ENCODE measurements around the gene COPS2.
A peak's percentile ranks its signal among the peaks of the same experiment; 100 is the strongest.
"Not testable (repeated sequence)": the region's sequence is repeated elsewhere in the genome, so short reads cannot be mapped to it uniquely, and the experiment has no call there.

The COPS2 gene

GRCh38 chr15:49084285-49084570 is 71.2 kb downstream of the COPS2 start:
- TF ChIP-seq MYC (IDR thresholded peaks at IDR 0.05; ENCODE audit: low read depth, low read length) (no peak), CTCF (IDR thresholded peaks at IDR 0.05; ENCODE audit: low read depth, low read length) (no peak), POLR2A (IDR thresholded peaks at IDR 0.05; ENCODE audit: extremely low read depth, insufficient read length) (no peak)
- TF ChIP-seq, protein P1, sequence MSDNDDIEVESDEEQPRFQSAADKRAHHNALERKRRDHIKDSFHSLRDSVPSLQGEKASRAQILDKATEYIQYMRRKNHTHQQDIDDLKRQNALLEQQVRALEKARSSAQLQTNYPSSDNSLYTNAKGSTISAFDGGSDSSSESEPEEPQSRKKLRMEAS (IDR thresholded peaks at IDR 0.05; ENCODE audit: low read depth, low read length), result no peak
- H3K4me3 ChIP-seq (ENCODE audit: low read depth, low read length), result no peak overlapping the region
- no peak for DNase-seq (ENCODE audit: low read depth)

- no peak for TF ChIP-seq CTCF (IDR thresholded peaks at IDR 0.05; ENCODE audit: low read depth, low read length)
- no peak for TF ChIP-seq MYC (IDR thresholded peaks at IDR 0.05; ENCODE audit: low read depth, low read length)
- TF ChIP-seq, protein P1 (IDR thresholded peaks at IDR 0.05; ENCODE audit: low read depth, low read length), result no peak
- no peak for DNase-seq (ENCODE audit: low read depth)
Measured at GRCh38 chr15:49083401-49084284, 71.8 kb downstream of the COPS2 start.

GRCh38 chr15:49082960-49083359 is 72.4 kb downstream of the COPS2 start:
- TF ChIP-seq MYC (IDR thresholded peaks at IDR 0.05; ENCODE audit: low read depth, low read length), result no peak
- H3K4me3 ChIP-seq (ENCODE audit: low read depth, low read length), result no peak overlapping the region
- no peak for DNase-seq (ENCODE audit: low read depth)

More at GRCh38 chr15:49083401-49084284, 71.8 kb downstream of the COPS2 start:
- H3K4me3 ChIP-seq (ENCODE audit: low read depth, low read length), result no peak overlapping the region

GRCh38 chr15:49079340-49080039 is 75.9 kb downstream of the COPS2 start:
- TF ChIP-seq POLR2A (IDR thresholded peaks at IDR 0.05; ENCODE audit: extremely low read depth, insufficient read length), result no peak
- no peak for TF ChIP-seq MYC (IDR thresholded peaks at IDR 0.05; ENCODE audit: low read depth, low read length)
- TF ChIP-seq, protein P1 (IDR thresholded peaks at IDR 0.05; ENCODE audit: low read depth, low read length), result no peak
- no peak for TF ChIP-seq CTCF (IDR thresholded peaks at IDR 0.05; ENCODE audit: low read depth, low read length)
- H3K4me3 ChIP-seq (ENCODE audit: low read depth, low read length), result no peak overlapping the region
- DNase-seq (ENCODE audit: low read depth), result peak; percentile 18

DNA sequence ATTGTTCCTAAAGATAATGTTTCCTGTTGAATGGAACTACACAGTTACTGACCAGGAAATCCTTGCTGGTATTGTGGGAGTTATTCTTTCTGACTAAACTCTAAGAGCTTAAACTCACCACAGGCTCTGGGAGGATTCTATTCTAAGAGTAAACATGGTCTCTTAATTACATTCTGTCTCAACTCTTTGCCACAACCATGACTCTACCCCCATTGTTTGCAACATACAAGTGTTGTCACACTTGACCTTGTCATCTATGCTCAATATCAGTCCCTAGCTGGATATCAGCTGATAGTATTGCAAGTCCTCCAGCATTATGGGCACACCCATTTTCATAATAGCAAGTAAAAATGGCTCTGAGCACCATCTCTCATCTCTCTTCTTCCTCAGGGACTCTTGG is 79.5 kb downstream of the COPS2 start:
- peak; percentile 80 for DNase-seq (ENCODE audit: low read depth)

GRCh38 chr15:49074589-49075287 is 80.7 kb downstream of the COPS2 start:
- H3K4me3 ChIP-seq (ENCODE audit: low read depth, low read length); DNase-seq (ENCODE audit: low read depth): not testable (repeated sequence)

More for the DNA sequence above, 79.5 kb downstream of the COPS2 start:
- no peak for TF ChIP-seq MYC (IDR thresholded peaks at IDR 0.05; ENCODE audit: low read depth, low read length)
- no peak for TF ChIP-seq CTCF (IDR thresholded peaks at IDR 0.05; ENCODE audit: low read depth, low read length)
- no peak for TF ChIP-seq POLR2A (IDR thresholded peaks at IDR 0.05; ENCODE audit: extremely low read depth, insufficient read length)
- TF ChIP-seq, protein P1 (IDR thresholded peaks at IDR 0.05; ENCODE audit: low read depth, low read length), result no peak
- H3K4me3 ChIP-seq (ENCODE audit: low read depth, low read length), result no peak overlapping the region
